ENCODE results near the gene ME3. TPM values are rescaled to one million over a fixed set of nuclear protein-coding genes. Genes with fewer than 3 reads are reported as not detected.
"Not testable (repeated sequence)": the region's sequence is repeated elsewhere in the genome, so short reads cannot be mapped to it uniquely, and the experiment has no call there.

The ME3 gene
- total and polyA plus RNA-seq, 11 donors = 11.3 to 51.5 (median 31.3) TPM

- H3K27me3 ChIP-seq = no peaks in the 10 kb centered on the region
- no peaks in the 10 kb centered on the region for H3K36me3 ChIP-seq
- no peak overlapping the region for H3K27ac ChIP-seq
- WGBS, 4 donors = 34 to 42% (median 39%) methylated on average over 2 of the region's 2 CpGs
- H3K4me3 ChIP-seq = no peak overlapping the region
- H3K9me3 ChIP-seq = no peaks in the 10 kb centered on the region
- TF ChIP-seq CTCF (IDR thresholded peaks at IDR 0.05) (peak in 2 of 12 donors; percentile 10 to 16), POLR2A (IDR thresholded peaks at IDR 0.05) (no peak)
- peaks cover 0 to 8% (median 0%) of the 10 kb centered on the region in 12 donors for H3K4me1 ChIP-seq
- ATAC-seq (no peak), DNase-seq (no peak)
- intact Hi-C loops (cut with DNase I) = no loop called here
Observed at GRCh38 chr11:86418917-86419316, 253.5 kb downstream of the ME3 start.

GRCh38 chr11:86418513-86418912, 253.9 kb downstream of the ME3 start:
- H3K4me1 ChIP-seq = peaks cover 0 to 5% (median 0%) of the 10 kb centered on the region in 12 donors
- H3K27me3 ChIP-seq = no peaks in the 10 kb centered on the region
- no peak for ATAC-seq
- TF ChIP-seq CTCF (IDR thresholded peaks at IDR 0.05) (no peak), POLR2A (IDR thresholded peaks at IDR 0.05) (no peak)
- H3K9me3 ChIP-seq = no peaks in the 10 kb centered on the region
- WGBS, 4 donors = 95 to 98% (median 96%) methylated on average over 3 of the region's 3 CpGs
- intact Hi-C loops (cut with DNase I) = no loop called here
- DNase-seq = no peak
- H3K4me3 ChIP-seq = no peak overlapping the region
- H3K27ac ChIP-seq = no peak overlapping the region
- no peaks in the 10 kb centered on the region for H3K36me3 ChIP-seq

GRCh38 chr11:86418106-86418505, 254.3 kb downstream of the ME3 start:
- 88 to 94% (median 91%) methylated on average over 3 of the region's 3 CpGs for WGBS, 4 donors
- peaks cover 0 to under 1% (median 0%) of the 10 kb centered on the region in 12 donors for H3K4me1 ChIP-seq
- intact Hi-C loops (cut with DNase I) = no loop called here
- H3K9me3 ChIP-seq = no peaks in the 10 kb centered on the region
- H3K27me3 ChIP-seq = no peaks in the 10 kb centered on the region
- no peaks in the 10 kb centered on the region for H3K36me3 ChIP-seq
- DNase-seq (no peak), ATAC-seq (no peak)
- H3K4me3 ChIP-seq = no peak overlapping the region
- TF ChIP-seq POLR2A (IDR thresholded peaks at IDR 0.05) (no peak), CTCF (IDR thresholded peaks at IDR 0.05) (no peak)
- no peak overlapping the region for H3K27ac ChIP-seq

- H3K27me3 ChIP-seq; ATAC-seq; H3K27ac ChIP-seq; H3K36me3 ChIP-seq; H3K9me3 ChIP-seq; H3K4me1 ChIP-seq; DNase-seq; H3K4me3 ChIP-seq; intact Hi-C loops (cut with DNase I): not testable (repeated sequence)
- 93 to 96% (median 95%) methylated on average over 9 of the region's 9 CpGs for WGBS, 4 donors
Observed at GRCh38 chr11:86416951-86417350, 255.5 kb downstream of the ME3 start.

GRCh38 chr11:86416494-86416893, 255.9 kb downstream of the ME3 start:
- peak overlapping the region in 1 of 12 donors; percentile 18 for H3K27ac ChIP-seq
- DNase-seq = no peak
- TF ChIP-seq CTCF (IDR thresholded peaks at IDR 0.05) (no peak), POLR2A (IDR thresholded peaks at IDR 0.05) (no peak)
- intact Hi-C loops (cut with DNase I) = no loop called here
- H3K9me3 ChIP-seq = no peaks in the 10 kb centered on the region
- no peaks in the 10 kb centered on the region for H3K27me3 ChIP-seq
- no peak for ATAC-seq
- no peaks in the 10 kb centered on the region for H3K36me3 ChIP-seq
- H3K4me3 ChIP-seq = no peak overlapping the region
- 79 to 95% (median 90%) methylated on average over 1 of the region's 1 CpG for WGBS, 4 donors
- H3K4me1 ChIP-seq = no peaks in the 10 kb centered on the region
